Stimulated activated CD4-positive, alpha-beta T cell treated with anti-CD3 and anti-CD28 coated beads, Interleukin-15, amount 100 ng/mL, for 48 hours (primary cell): ENCODE data around the gene GRIN2D.

Source experiments
- DNase-seq, 2 donors: peaks; one replicate each; pipeline ENCODE4 v3.0.0-alpha.2; 2020; ENCODE audit warnings: low read depth in 2 of 2

The GRIN2D gene

GRCh38 chr19:48442116-48443035 is 48.9 kb downstream of the GRIN2D start:
- DNase-seq = no peak

GRCh38 chr19:48443256-48443655 is 49.8 kb downstream of the GRIN2D start:
- DNase-seq = no peak
